Hepatocyte (in vitro differentiated cells): ENCODE results near the gene IL15RA.

Experiments used
- EZH2 ChIP-seq: fragments of 200-600 bp; sonication (generic); IDR thresholded peaks from 2 replicates; pipeline ENCODE4 v1.6.1; 2016; ENCODE audit warnings: antibody characterized with exemption, mild to moderate bottlenecking, borderline replicate concordance
- EZH2phosphoT487 ChIP-seq: fragments of 200-600 bp; sonication (generic); IDR thresholded peaks from one replicate; pipeline ENCODE4 v1.6.1; 2018; ENCODE audit warnings: antibody characterized with exemption, mild to moderate bottlenecking, low read depth, moderate library complexity; ENCODE audit not compliant: unreplicated experiment, severe bottlenecking
- TF ChIP-seq, protein P1 (sequence below): fragments of 200-600 bp; sonication (generic); IDR thresholded peaks from 2 replicates; pipeline ENCODE4 v1.5.1; 2016; ENCODE audit warnings: antibody characterized with exemption, mild to moderate bottlenecking; ENCODE audit not compliant: poor library complexity

DNA sequence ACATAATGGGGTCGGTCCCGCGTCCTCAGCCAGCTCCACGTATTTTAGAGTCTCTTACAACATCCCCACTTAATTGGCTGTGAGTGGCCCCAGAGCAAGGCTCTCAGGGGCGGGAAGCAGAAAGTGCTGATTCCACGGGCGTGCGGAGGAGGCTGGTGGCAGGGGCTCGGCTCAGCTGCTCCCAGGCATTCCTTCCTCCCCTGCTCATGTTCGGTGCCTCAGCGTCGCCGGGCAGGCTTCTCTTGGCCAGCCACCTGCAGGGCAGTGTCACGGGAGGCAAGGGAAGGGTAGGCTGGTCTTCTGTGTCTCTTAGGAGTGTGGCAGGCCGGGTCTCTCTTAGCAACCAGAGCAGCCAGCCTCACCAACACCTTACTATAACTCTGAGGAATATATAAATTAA, 33.8 kb downstream of the IL15RA start:
- TF ChIP-seq, protein P1, sequence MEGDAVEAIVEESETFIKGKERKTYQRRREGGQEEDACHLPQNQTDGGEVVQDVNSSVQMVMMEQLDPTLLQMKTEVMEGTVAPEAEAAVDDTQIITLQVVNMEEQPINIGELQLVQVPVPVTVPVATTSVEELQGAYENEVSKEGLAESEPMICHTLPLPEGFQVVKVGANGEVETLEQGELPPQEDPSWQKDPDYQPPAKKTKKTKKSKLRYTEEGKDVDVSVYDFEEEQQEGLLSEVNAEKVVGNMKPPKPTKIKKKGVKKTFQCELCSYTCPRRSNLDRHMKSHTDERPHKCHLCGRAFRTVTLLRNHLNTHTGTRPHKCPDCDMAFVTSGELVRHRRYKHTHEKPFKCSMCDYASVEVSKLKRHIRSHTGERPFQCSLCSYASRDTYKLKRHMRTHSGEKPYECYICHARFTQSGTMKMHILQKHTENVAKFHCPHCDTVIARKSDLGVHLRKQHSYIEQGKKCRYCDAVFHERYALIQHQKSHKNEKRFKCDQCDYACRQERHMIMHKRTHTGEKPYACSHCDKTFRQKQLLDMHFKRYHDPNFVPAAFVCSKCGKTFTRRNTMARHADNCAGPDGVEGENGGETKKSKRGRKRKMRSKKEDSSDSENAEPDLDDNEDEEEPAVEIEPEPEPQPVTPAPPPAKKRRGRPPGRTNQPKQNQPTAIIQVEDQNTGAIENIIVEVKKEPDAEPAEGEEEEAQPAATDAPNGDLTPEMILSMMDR: peak; percentile 6
- TF ChIP-seq EZH2 (no peak), EZH2phosphoT487 (no peak)
